Measurements from ENCODE around the gene PAX8. TPM values are rescaled to one million over a fixed set of nuclear protein-coding genes. Genes with fewer than 3 reads are reported as not detected.

PAX8 gene
- polyA plus RNA-seq, 1 of the 3 experiments (the other 2 are of a cell fraction) = 0.23 TPM

DNA sequence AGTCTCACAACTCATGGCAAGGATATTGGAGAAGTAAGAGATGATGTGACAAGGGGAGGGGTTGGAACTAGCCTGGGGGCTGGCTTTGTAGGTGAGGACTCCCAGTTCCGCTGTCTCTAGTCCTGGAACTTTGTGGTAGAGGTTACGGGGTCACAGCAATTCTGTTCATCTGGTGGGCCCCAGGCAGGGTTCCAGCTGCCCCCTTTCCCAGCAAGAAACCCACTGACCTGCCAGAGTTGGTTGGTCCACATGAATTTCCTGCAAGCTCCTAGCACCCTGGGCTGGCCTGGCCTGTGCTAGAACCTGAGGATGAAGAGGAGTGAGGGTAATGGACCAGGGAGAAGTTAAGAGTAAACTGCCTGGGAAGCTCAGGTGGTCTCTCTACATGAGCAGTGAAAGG, 63.7 kb downstream of the PAX8 start:
- Histone ChIP-seq H3K4me3 (ENCODE audit: low read depth in 2 of 2, low read length in 1 of 2) (no peak overlapping the region), H2AFZ (ENCODE audit: low read depth) (no peak overlapping the region), H3K9ac (no peak overlapping the region), H3K36me3 (replicated peaks in 1 of 2; ENCODE audit: control insufficient read depth in 1 of 2, insufficient read depth in 2 of 2, low read length in 1 of 2) (no peaks in the 10 kb centered on the region), H3K4me1 (ENCODE audit: control insufficient read depth in 1 of 2, insufficient read depth in 2 of 2, low read depth in 1 of 2, low read length in 1 of 2) (peaks cover 0 to 11% of the 10 kb centered on the region in 2 experiments; a peak in 1 of 4 replicates), H3K9me2 (no peaks in the 10 kb centered on the region), H3K27ac (ENCODE audit: low read depth in 2 of 2, low read length in 1 of 2) (no peak overlapping the region), H3K79me2 (ENCODE audit: insufficient read depth) (no peaks in the 10 kb centered on the region), H4K20me1 (ENCODE audit: insufficient read depth) (no peaks in the 10 kb centered on the region), H3K27me3 (ENCODE audit: insufficient read depth) (no peaks in the 10 kb centered on the region), H3F3A (replicated peaks; ENCODE audit: insufficient read depth) (no peaks in the 10 kb centered on the region), H3K4me2 (no peak overlapping the region), H3K9me3 (no peaks in the 10 kb centered on the region)
- TF ChIP-seq YY1 (IDR thresholded peaks at IDR 0.05; ENCODE audit: low read depth) (no peak), TEAD4 (IDR thresholded peaks at IDR 0.05; ENCODE audit: borderline replicate concordance, insufficient read depth) (no peak), EZH2phosphoT487 (IDR thresholded peaks at IDR 0.05; ENCODE audit: borderline replicate concordance, low read depth) (no peak), RXRA (IDR thresholded peaks at IDR 0.05; ENCODE audit: borderline replicate concordance, low read depth) (no peak), EP300 (IDR thresholded peaks at IDR 0.05; ENCODE audit: borderline replicate concordance in 1 of 2, low read depth in 1 of 2, low read length in 1 of 2) (no peak), GATA2 (CRISPR knock-in tag; IDR thresholded peaks at IDR 0.05) (no peak), TCF12 (IDR thresholded peaks at IDR 0.05) (no peak), NFIC (IDR thresholded peaks at IDR 0.05; ENCODE audit: borderline replicate concordance) (no peak), TAF1 (IDR thresholded peaks at IDR 0.05; ENCODE audit: borderline replicate concordance, low read depth, low read length) (no peak), SMC3 (IDR thresholded peaks at IDR 0.05; ENCODE audit: low read depth, low read length) (no peak), FOSL2 (IDR thresholded peaks at IDR 0.05; ENCODE audit: borderline replicate concordance, low read depth) (no peak), RAD21 (IDR thresholded peaks at IDR 0.05; ENCODE audit: low read length) (no peak)
- TF ChIP-seq, protein P1, sequence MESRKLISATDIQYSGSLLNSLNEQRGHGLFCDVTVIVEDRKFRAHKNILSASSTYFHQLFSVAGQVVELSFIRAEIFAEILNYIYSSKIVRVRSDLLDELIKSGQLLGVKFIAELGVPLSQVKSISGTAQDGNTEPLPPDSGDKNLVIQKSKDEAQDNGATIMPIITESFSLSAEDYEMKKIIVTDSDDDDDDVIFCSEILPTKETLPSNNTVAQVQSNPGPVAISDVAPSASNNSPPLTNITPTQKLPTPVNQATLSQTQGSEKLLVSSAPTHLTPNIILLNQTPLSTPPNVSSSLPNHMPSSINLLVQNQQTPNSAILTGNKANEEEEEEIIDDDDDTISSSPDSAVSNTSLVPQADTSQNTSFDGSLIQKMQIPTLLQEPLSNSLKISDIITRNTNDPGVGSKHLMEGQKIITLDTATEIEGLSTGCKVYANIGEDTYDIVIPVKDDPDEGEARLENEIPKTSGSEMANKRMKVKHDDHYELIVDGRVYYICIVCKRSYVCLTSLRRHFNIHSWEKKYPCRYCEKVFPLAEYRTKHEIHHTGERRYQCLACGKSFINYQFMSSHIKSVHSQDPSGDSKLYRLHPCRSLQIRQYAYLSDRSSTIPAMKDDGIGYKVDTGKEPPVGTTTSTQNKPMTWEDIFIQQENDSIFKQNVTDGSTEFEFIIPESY (IDR thresholded peaks at IDR 0.05; ENCODE audit: borderline replicate concordance, low read depth) = no peak
- TF ChIP-seq, protein P2, sequence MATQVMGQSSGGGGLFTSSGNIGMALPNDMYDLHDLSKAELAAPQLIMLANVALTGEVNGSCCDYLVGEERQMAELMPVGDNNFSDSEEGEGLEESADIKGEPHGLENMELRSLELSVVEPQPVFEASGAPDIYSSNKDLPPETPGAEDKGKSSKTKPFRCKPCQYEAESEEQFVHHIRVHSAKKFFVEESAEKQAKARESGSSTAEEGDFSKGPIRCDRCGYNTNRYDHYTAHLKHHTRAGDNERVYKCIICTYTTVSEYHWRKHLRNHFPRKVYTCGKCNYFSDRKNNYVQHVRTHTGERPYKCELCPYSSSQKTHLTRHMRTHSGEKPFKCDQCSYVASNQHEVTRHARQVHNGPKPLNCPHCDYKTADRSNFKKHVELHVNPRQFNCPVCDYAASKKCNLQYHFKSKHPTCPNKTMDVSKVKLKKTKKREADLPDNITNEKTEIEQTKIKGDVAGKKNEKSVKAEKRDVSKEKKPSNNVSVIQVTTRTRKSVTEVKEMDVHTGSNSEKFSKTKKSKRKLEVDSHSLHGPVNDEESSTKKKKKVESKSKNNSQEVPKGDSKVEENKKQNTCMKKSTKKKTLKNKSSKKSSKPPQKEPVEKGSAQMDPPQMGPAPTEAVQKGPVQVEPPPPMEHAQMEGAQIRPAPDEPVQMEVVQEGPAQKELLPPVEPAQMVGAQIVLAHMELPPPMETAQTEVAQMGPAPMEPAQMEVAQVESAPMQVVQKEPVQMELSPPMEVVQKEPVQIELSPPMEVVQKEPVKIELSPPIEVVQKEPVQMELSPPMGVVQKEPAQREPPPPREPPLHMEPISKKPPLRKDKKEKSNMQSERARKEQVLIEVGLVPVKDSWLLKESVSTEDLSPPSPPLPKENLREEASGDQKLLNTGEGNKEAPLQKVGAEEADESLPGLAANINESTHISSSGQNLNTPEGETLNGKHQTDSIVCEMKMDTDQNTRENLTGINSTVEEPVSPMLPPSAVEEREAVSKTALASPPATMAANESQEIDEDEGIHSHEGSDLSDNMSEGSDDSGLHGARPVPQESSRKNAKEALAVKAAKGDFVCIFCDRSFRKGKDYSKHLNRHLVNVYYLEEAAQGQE (IDR thresholded peaks at IDR 0.05; ENCODE audit: low read depth, low read length) = no peak
- TF ChIP-seq, protein P3, sequence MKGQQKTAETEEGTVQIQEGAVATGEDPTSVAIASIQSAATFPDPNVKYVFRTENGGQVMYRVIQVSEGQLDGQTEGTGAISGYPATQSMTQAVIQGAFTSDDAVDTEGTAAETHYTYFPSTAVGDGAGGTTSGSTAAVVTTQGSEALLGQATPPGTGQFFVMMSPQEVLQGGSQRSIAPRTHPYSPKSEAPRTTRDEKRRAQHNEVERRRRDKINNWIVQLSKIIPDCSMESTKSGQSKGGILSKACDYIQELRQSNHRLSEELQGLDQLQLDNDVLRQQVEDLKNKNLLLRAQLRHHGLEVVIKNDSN (IDR thresholded peaks at IDR 0.05; ENCODE audit: borderline replicate concordance, low read depth) = no peak
- ChIA-PET CTCF (interaction anchor here (2.2 to 2.7 kb wide), 2 partner anchors 11 to 16 kb away, joined by 12 to 13 read pairs; no protein-coding TSS in a partner anchor), POLR2A (no interaction called here)
- no peak for DNase-seq
- 72% methylated on average over 2 of the region's 2 CpGs for WGBS (ENCODE audit: low lambda C conversion rate)
